Right atrium auricular region (tissue), 2 donors: Measurements from ENCODE around the gene SPIN1. TPM values are rescaled to one million over a fixed set of nuclear protein-coding genes. Genes with fewer than 3 reads are reported as not detected.

ENCODE experiments used
- DNase-seq: peaks from one replicate; pipeline ENCODE4 v3.0.0-alpha.2; 2019; ENCODE audit warnings: low spot score
- H3K27ac ChIP-seq, 2 donors: fragments of 200-600 bp; sonication (generic); 1 replicate in 1 of 2; 2 replicates in 1 of 2; pipeline ENCODE4 v1.5.1; 2016 to 2019
- H3K27me3 ChIP-seq, 2 donors: fragments of 200-600 bp; sonication (generic); one replicate each; pipeline versions ENCODE4 v1.5.1 to v1.6.0; 2017 to 2019
- H3K36me3 ChIP-seq: fragments of 200-600 bp; sonication (generic); one replicate; pipeline ENCODE4 v1.5.1; 2016
- H3K4me1 ChIP-seq, 2 donors: fragments of 200-600 bp; sonication (generic); one replicate each; pipeline versions ENCODE4 v1.5.1 to v1.6.0; 2017 to 2019
- H3K4me3 ChIP-seq, 2 donors: fragments of 200-600 bp; sonication (generic); 1 replicate in 1 of 2; 2 replicates in 1 of 2; pipeline ENCODE4 v1.5.1; 2017 to 2019; ENCODE audit warnings: mild to moderate bottlenecking in 1 of 2, moderate library complexity in 1 of 2
- H3K9me3 ChIP-seq, 2 donors: fragments of 200-600 bp; sonication (generic); one replicate each; pipeline ENCODE4 v1.5.1; 2019
- CTCF ChIP-seq, 2 donors: fragments of 200-600 bp; sonication (generic); IDR thresholded peaks; one replicate each; pipeline ENCODE4 v1.5.1; 2019; ENCODE audit warnings: antibody characterized with exemption in 2 of 2
- total RNA-seq, 2 donors: library from RNA; depleted of rRNA; stranded (reverse); fragments of >200 nt; gene quantifications; one replicate each; pipeline ENCODE4 v1.1.0, GENCODE V29; 2016

The SPIN1 gene
- total RNA-seq, 2 donors from 2014 or later, result 48.9 to 55.4 TPM

- H3K4me3 ChIP-seq, result no peak overlapping the region
- no peak for DNase-seq
- H3K27ac ChIP-seq, result no peak overlapping the region
- H3K4me1 ChIP-seq, result peaks cover 0 to 25% of the 10 kb centered on the region in 2 donors
- no peaks in the 10 kb centered on the region for H3K36me3 ChIP-seq
- TF ChIP-seq CTCF (IDR thresholded peaks at IDR 0.05), result no peak
- H3K27me3 ChIP-seq, result no peaks in the 10 kb centered on the region
- no peaks in the 10 kb centered on the region for H3K9me3 ChIP-seq
Measured at GRCh38 chr9:88391236-88391635, 3.0 kb downstream of the SPIN1 start.

- Histone ChIP-seq H3K27ac (no peak overlapping the region), H3K4me1 (peaks cover 0 to 27% of the 10 kb centered on the region in 2 donors), H3K4me3 (no peak overlapping the region), H3K9me3 (no peaks in the 10 kb centered on the region), H3K36me3 (no peaks in the 10 kb centered on the region), H3K27me3 (no peaks in the 10 kb centered on the region)
- TF ChIP-seq CTCF (IDR thresholded peaks at IDR 0.05), result no peak
- DNase-seq, result no peak
Measured at GRCh38 chr9:88391921-88392320, 3.7 kb downstream of the SPIN1 start.

- Histone ChIP-seq H3K27ac (no peak overlapping the region), H3K9me3 (no peaks in the 10 kb centered on the region), H3K4me1 (peaks cover 0 to 27% of the 10 kb centered on the region in 2 donors), H3K4me3 (no peak overlapping the region), H3K27me3 (no peaks in the 10 kb centered on the region), H3K36me3 (no peaks in the 10 kb centered on the region)
- TF ChIP-seq CTCF (IDR thresholded peaks at IDR 0.05), result no peak
- no peak for DNase-seq
Measured at GRCh38 chr9:88392549-88392948, 4.3 kb downstream of the SPIN1 start.

- Histone ChIP-seq H3K27ac (no peak overlapping the region), H3K27me3 (no peaks in the 10 kb centered on the region), H3K4me3 (no peak overlapping the region), H3K36me3 (no peaks in the 10 kb centered on the region), H3K9me3 (no peaks in the 10 kb centered on the region), H3K4me1 (peaks cover 0 to 39% of the 10 kb centered on the region in 2 donors)
- TF ChIP-seq CTCF (IDR thresholded peaks at IDR 0.05), result no peak
- no peak for DNase-seq
Measured at GRCh38 chr9:88396836-88397577, 8.8 kb downstream of the SPIN1 start.

GRCh38 chr9:88398016-88398415, 9.8 kb downstream of the SPIN1 start:
- H3K27me3 ChIP-seq, result no peaks in the 10 kb centered on the region
- no peak overlapping the region for H3K4me3 ChIP-seq
- no peak for DNase-seq
- peaks cover 0 to 35% of the 10 kb centered on the region in 2 donors for H3K4me1 ChIP-seq
- TF ChIP-seq CTCF (IDR thresholded peaks at IDR 0.05), result no peak
- no peaks in the 10 kb centered on the region for H3K9me3 ChIP-seq
- H3K27ac ChIP-seq, result no peak overlapping the region
- H3K36me3 ChIP-seq, result no peaks in the 10 kb centered on the region

GRCh38 chr9:88399966-88400365, 11.7 kb downstream of the SPIN1 start:
- no peak for DNase-seq
- no peak for TF ChIP-seq CTCF (IDR thresholded peaks at IDR 0.05)
- Histone ChIP-seq H3K36me3 (no peaks in the 10 kb centered on the region), H3K4me3 (no peak overlapping the region), H3K4me1 (peaks cover 0 to 35% of the 10 kb centered on the region in 2 donors), H3K27me3 (no peaks in the 10 kb centered on the region), H3K27ac (no peak overlapping the region), H3K9me3 (no peaks in the 10 kb centered on the region)
